ENCODE data around the gene ANK3. TPM values are rescaled to one million over a fixed set of nuclear protein-coding genes. Genes with fewer than 3 reads are reported as not detected.
A peak's percentile ranks its signal among the peaks of the same experiment; 100 is the strongest.

ANK3 gene
- total and polyA plus RNA-seq, 8 donors, result 3.6 to 115 (median 31.1) TPM

- H3K9me3 ChIP-seq, result no peaks in the 10 kb centered on the region
- no peak overlapping the region for H3K4me3 ChIP-seq
- intact Hi-C loops (cut with DNase I; ENCODE audit: low total_unique reads), result no loop called here
- DNase-seq, result no peak
- no peaks in the 10 kb centered on the region for H3K27me3 ChIP-seq
- no peaks in the 10 kb centered on the region for H3K36me3 ChIP-seq
- WGBS, 5 donors, result 68 to 95% (median 74%) methylated on average over 1 of the region's 1 CpG
- peaks cover 0 to 27% (median 16%) of the 10 kb centered on the region in 4 donors for H3K4me1 ChIP-seq
- TF ChIP-seq POLR2A (IDR thresholded peaks at IDR 0.05), result no peak
- TF ChIP-seq EP300 (IDR thresholded peaks at IDR 0.05), result no peak
- no peak for TF ChIP-seq POLR2AphosphoS5 (IDR thresholded peaks at IDR 0.05)
- TF ChIP-seq CTCF (IDR thresholded peaks at IDR 0.05), result no peak
- peak overlapping the region in 1 of 5 donors; percentile 77 for H3K27ac ChIP-seq
These were observed 150.4 kb downstream of the ANK3 start for GRCh38 chr10:60239228-60239627.

GRCh38 chr10:60238759-60239100 lies 150.9 kb downstream of the ANK3 start:
- H3K36me3 ChIP-seq, result no peaks in the 10 kb centered on the region
- intact Hi-C loops (cut with DNase I; ENCODE audit: low total_unique reads), result no loop called here

GRCh38 chr10:60237977-60238758 lies 151.5 kb downstream of the ANK3 start:
- Histone ChIP-seq H3K27me3 (no peaks in the 10 kb centered on the region), H3K27ac (peak overlapping the region in 3 of 5 donors; percentile 26 to 77 (median 48)), H3K36me3 (no peaks in the 10 kb centered on the region), H3K9me3 (no peaks in the 10 kb centered on the region), H3K4me1 (peaks cover 0 to 27% (median 16%) of the 10 kb centered on the region in 4 donors), H3K4me3 (peak overlapping the region in 1 of 4 donors; percentile 18)
- peak; percentile 44 to 79 for DNase-seq
- TF ChIP-seq CTCF (IDR thresholded peaks at IDR 0.05) (peak in 3 of 7 experiments; percentile 14 to 52 (median 44)), EP300 (IDR thresholded peaks at IDR 0.05) (no peak)
- intact Hi-C loops (cut with DNase I; ENCODE audit: low total_unique reads), result no loop called here
- 28 to 54% (median 47%) methylated on average over 6 of the region's 6 CpGs for WGBS, 5 donors

More at GRCh38 chr10:60238759-60239100, 150.9 kb downstream of the ANK3 start:
- Histone ChIP-seq H3K9me3 (no peaks in the 10 kb centered on the region), H3K27me3 (no peaks in the 10 kb centered on the region), H3K4me1 (peaks cover 0 to 27% (median 16%) of the 10 kb centered on the region in 4 donors), H3K27ac (peak overlapping the region in 1 of 5 donors; percentile 77), H3K4me3 (no peak overlapping the region)
- DNase-seq, result no peak
- no peak for TF ChIP-seq POLR2A (IDR thresholded peaks at IDR 0.05)
- no peak for TF ChIP-seq POLR2AphosphoS5 (IDR thresholded peaks at IDR 0.05)
- TF ChIP-seq EP300 (IDR thresholded peaks at IDR 0.05), result no peak
- TF ChIP-seq CTCF (IDR thresholded peaks at IDR 0.05), result no peak

GRCh38 chr10:60236869-60237524 lies 152.7 kb downstream of the ANK3 start:
- intact Hi-C loops (cut with DNase I; ENCODE audit: low total_unique reads), result no loop called here
- Histone ChIP-seq H3K27ac (peak overlapping the region in 3 of 5 donors; percentile 26 to 77 (median 48)), H3K36me3 (no peaks in the 10 kb centered on the region), H3K4me3 (peak overlapping the region in 1 of 4 donors; percentile 30), H3K4me1 (peaks cover 0 to 27% (median 16%) of the 10 kb centered on the region in 4 donors), H3K9me3 (no peaks in the 10 kb centered on the region), H3K27me3 (no peaks in the 10 kb centered on the region)
- WGBS, 5 donors, result 58 to 68% (median 62%) methylated on average over 9 of the region's 9 CpGs
- no peak for TF ChIP-seq CTCF (IDR thresholded peaks at IDR 0.05)
- TF ChIP-seq EP300 (IDR thresholded peaks at IDR 0.05), result no peak
- no peak for TF ChIP-seq POLR2AphosphoS5 (IDR thresholded peaks at IDR 0.05)
- no peak for TF ChIP-seq POLR2A (IDR thresholded peaks at IDR 0.05)
- DNase-seq, result peak; percentile 34 to 44
